Mammary epithelial cell (primary cell): ENCODE data around the gene AP4E1.

Source experiments
- EZH2 ChIP-seq: IDR thresholded peaks from 2 replicates; pipeline ENCODE4 v1.6.1; 2012; ENCODE audit warnings: low read length, inconsistent platforms, borderline replicate concordance
- TF ChIP-seq, protein P1 (sequence below), 2 donors: IDR thresholded peaks in 1 of 2; conservative IDR thresholded peaks in 1 of 2; 2 replicates each; pipeline ENCODE4 v1.5.1; 2011 to 2012; ENCODE audit warnings: inconsistent platforms in 2 of 2, low read length in 2 of 2, mild to moderate bottlenecking in 2 of 2, control low read depth in 1 of 2, low read depth in 1 of 2; ENCODE audit not compliant: insufficient read depth in 1 of 2; ENCODE audit errors: extremely low read depth in 1 of 2

DNA sequence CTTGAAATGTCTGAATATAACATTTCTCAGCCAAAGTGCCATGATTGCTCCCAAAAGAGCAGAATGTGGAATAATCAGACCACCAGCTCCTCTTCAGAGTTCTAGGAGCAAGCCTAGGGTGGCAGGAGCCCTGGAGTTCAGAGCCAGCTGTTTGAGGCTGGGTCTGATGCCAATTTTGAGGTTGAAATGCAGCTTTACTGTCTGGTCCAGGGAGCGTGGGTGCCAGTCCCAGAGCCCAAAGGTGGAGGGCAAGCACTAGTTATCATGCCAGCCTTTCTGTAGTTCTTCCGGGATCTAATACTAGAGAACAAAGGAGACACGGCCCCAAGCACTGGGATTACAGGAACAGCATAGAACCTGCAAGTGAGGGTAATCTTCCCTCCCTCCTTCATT, 117.0 kb downstream of the AP4E1 start:
- TF ChIP-seq, protein P1, sequence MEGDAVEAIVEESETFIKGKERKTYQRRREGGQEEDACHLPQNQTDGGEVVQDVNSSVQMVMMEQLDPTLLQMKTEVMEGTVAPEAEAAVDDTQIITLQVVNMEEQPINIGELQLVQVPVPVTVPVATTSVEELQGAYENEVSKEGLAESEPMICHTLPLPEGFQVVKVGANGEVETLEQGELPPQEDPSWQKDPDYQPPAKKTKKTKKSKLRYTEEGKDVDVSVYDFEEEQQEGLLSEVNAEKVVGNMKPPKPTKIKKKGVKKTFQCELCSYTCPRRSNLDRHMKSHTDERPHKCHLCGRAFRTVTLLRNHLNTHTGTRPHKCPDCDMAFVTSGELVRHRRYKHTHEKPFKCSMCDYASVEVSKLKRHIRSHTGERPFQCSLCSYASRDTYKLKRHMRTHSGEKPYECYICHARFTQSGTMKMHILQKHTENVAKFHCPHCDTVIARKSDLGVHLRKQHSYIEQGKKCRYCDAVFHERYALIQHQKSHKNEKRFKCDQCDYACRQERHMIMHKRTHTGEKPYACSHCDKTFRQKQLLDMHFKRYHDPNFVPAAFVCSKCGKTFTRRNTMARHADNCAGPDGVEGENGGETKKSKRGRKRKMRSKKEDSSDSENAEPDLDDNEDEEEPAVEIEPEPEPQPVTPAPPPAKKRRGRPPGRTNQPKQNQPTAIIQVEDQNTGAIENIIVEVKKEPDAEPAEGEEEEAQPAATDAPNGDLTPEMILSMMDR (conservative IDR thresholded peaks at IDR 0.05 in 1 of 2, IDR thresholded peaks at IDR 0.05 in 1 of 2; ENCODE audit: extremely low read depth in 1 of 2, insufficient read depth in 1 of 2, low read depth in 1 of 2, low read length in 2 of 2), result no peak
- TF ChIP-seq EZH2, result no peak
